A673 (cell line): ENCODE measurements around the gene FAM110C.

Experiments
- EZH2 ChIP-seq: fragments of 200-600 bp; sonication (generic); IDR thresholded peaks from 2 replicates; pipeline ENCODE4 v1.6.1; 2017; ENCODE audit warnings: borderline replicate concordance, low read depth, mild to moderate bottlenecking, mixed read lengths, antibody characterized with exemption, low read length; ENCODE audit not compliant: poor library complexity, severe bottlenecking
- TF ChIP-seq, protein P1 (sequence below): fragments of 300-800, 200-600 bp; sonication (generic); conservative IDR thresholded peaks from 2 replicates; pipeline ENCODE4 v1.5.1; 2017; ENCODE audit warnings: low read depth, mild to moderate bottlenecking, antibody characterized with exemption, low read length, moderate library complexity, mixed read lengths

DNA sequence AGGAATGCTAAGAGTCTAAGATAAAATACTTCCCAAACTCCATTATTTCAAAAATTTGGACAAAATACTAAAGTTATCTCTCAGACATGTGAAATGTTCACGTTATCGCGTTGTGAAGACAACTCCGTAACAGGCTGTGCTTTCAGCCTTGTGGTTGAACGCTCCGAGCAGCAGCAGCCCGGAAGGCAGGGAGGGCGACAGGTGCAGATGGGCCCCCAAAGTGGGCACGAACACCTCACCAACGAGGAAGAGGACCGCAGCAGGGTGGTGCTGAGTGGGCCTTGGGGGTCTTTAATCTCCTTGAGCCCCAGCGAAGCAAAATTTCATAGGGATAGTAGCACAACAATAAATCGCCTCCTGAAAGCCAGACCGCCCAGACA is 1.0 kb upstream of the FAM110C start:
- TF ChIP-seq, protein P1, sequence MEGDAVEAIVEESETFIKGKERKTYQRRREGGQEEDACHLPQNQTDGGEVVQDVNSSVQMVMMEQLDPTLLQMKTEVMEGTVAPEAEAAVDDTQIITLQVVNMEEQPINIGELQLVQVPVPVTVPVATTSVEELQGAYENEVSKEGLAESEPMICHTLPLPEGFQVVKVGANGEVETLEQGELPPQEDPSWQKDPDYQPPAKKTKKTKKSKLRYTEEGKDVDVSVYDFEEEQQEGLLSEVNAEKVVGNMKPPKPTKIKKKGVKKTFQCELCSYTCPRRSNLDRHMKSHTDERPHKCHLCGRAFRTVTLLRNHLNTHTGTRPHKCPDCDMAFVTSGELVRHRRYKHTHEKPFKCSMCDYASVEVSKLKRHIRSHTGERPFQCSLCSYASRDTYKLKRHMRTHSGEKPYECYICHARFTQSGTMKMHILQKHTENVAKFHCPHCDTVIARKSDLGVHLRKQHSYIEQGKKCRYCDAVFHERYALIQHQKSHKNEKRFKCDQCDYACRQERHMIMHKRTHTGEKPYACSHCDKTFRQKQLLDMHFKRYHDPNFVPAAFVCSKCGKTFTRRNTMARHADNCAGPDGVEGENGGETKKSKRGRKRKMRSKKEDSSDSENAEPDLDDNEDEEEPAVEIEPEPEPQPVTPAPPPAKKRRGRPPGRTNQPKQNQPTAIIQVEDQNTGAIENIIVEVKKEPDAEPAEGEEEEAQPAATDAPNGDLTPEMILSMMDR = no peak
- TF ChIP-seq EZH2 = no peak
